Activated CD8-positive, alpha-beta memory T cell treated with anti-CD3 and anti-CD28 coated beads for 36 hours (primary cell): ENCODE data around the gene ZNF212. TPM values are rescaled to one million over a fixed set of nuclear protein-coding genes. Genes with fewer than 3 reads are reported as not detected.

ENCODE experiments used
- CTCF ChIA-PET: fragments of 350-600 bp; sonication (Branson Sonifier 250); formaldehyde crosslinking; loops from one replicate; lab custom pipeline; 2021; ENCODE audit warnings: antibody characterized with exemption; lab: Charles Lee
- POLR2A ChIA-PET: fragments of 350-600 bp; sonication (Branson Sonifier 250); formaldehyde crosslinking; loops from one replicate; lab custom pipeline; 2021; ENCODE audit warnings: antibody characterized with exemption; lab: Charles Lee
- total RNA-seq, 2 experiments: library from RNA; stranded (reverse); gene quantifications; one replicate each; pipeline ENCODE4 v1.2.3, GENCODE V29; 2021

The ZNF212 gene
- total RNA-seq, 2 experiments from 2014 or later, result 14.0 to 14.9 TPM

DNA sequence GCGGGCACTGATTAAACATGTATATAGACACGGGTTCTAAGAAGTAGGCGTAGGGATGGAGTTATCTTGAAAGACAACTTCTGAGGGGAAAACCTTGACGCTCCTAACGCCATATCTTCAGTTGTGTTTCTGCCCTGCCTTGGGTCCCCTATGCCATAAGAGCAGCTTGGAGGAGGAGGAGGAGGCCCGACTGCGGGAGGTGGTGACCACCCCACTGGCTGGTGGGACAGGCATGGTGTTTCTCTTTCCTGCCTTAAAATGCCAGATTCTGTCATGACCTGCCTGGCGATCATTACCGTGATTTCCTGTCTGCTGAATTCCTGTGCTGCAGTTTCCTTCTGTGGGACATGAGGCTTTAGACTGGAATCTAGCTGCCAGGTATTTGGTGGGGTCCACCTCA is 38.4 kb downstream of the ZNF212 start:
- CTCF ChIA-PET, result no interaction called here
- POLR2A ChIA-PET, result no interaction called here

DNA sequence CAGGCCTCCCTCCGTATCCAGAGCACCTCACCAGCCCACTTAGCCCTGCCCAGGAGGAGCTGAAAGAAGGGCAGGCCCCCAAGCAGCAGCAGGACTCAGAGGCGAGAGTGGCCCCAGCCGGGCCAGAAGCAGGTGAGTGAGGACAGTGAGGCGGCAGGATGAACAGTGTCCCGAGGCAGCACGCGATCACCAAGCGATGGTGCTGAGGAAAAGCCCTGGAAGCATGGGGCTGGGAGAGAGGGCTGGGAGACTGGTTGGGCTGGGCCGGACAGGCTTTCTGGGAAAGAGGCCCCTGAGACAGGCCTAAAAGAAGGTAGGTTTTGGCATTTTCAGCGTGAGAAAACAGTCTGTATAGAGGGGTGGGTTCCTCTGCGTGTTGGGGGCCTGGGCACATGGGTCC is 38.9 kb downstream of the ZNF212 start:
- ChIA-PET POLR2A (no interaction called here), CTCF (no interaction called here)

DNA sequence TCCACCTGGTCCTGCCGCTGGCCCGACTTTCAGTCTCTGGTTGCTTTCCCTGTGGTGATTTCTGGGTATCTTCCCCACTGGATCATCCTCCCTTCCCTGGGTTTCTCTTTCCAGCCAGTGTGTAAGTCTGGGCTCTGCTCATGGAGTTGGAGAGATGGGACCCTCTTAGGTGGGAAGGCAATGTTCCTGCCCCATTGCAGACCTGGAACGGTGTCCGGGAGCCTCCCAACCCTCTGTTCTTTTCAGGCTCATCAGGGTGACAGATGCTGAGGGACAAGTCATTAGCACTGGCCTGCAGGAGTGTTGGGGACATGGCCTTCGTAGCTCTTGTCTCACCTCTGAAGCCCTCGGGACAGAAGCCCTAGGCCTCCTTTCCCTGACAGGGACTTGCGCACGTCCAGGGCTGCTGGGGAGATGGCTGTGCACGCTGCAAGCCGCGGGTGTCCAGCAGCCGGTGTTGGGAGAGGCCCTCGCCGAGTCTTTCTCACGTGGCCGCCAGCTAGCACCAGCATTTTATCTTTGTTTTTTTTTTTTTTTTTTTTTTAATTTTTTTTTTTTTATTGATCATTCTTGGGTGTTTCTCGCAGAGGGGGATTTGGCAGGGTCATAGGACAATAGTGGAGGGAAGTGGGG is 39.8 kb downstream of the ZNF212 start:
- POLR2A ChIA-PET, result no interaction called here
- CTCF ChIA-PET, result interaction anchor here (0.7 kb wide), 1 partner anchor 296 kb away, joined by 3 read pairs; no protein-coding TSS in a partner anchor

- POLR2A ChIA-PET, result no interaction called here
Observed at GRCh38 chr7:149280151-149280550, 40.7 kb downstream of the ZNF212 start.

GRCh38 chr7:149280661-149281507 is 41.4 kb downstream of the ZNF212 start:
- POLR2A ChIA-PET, result no interaction called here
- CTCF ChIA-PET, result no interaction called here

More at GRCh38 chr7:149280151-149280550, 40.7 kb downstream of the ZNF212 start:
- CTCF ChIA-PET, result no interaction called here

GRCh38 chr7:149281508-149282330 is 42.3 kb downstream of the ZNF212 start:
- ChIA-PET CTCF (no interaction called here), POLR2A (no interaction called here)

DNA sequence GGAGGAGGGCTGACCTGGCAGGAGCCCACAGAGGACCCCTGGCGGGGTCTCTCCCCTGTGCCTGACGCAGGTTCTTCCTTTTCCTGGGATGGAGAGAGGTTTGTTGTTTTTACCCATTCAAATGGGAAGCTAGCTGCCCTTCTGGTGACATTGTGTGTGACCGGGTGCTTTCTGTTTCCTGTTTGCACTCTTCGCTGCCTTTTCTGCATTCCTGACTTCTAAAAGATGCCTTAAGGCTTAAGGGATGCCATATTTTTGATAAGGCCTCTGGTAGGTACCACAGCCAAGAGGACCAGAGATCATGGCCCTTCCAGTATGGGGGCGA is 42.8 kb downstream of the ZNF212 start:
- ChIA-PET CTCF (no interaction called here), POLR2A (no interaction called here)

- CTCF ChIA-PET, result no interaction called here
- POLR2A ChIA-PET, result interaction anchor here (3.2 kb wide), 1 partner anchor 22 kb away, joined by 16 read pairs; the partner anchor contains the start of gene ZNF783
Observed at GRCh38 chr7:149283321-149283720, 43.9 kb downstream of the ZNF212 start.

DNA sequence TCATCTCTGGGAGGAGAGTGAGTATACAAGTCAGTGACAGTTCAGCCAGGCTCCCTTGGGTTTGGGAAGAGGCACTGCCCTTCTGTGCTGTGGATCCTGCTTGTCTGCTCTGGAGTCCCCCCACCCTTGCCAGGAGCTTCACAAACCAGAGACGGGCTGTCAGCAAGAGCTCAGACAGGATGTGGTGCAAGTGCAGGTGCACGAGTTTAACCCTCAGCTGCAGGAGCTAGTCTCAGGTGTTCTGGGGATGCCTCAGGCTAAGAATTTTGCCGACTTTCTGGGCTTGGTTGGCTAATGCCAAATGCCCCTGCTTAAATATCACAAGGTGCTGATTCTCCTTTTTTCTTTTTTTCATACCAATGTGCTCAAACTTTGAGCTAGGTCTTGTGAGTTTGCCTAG is 44.9 kb downstream of the ZNF212 start:
- ChIA-PET CTCF (interaction anchor here (1.0 to 1.7 kb wide), 5 partner anchors 10 to 132 kb away, joined by 3 to 7 read pairs (median 3); partner anchors contain the start of genes ZNF282 and ZNF783), POLR2A (interaction anchor here (0.7 to 3.2 kb wide), 3 partner anchors 14 to 88 kb away, joined by 3 to 16 read pairs (median 4); partner anchors contain the start of gene ZNF783)

DNA sequence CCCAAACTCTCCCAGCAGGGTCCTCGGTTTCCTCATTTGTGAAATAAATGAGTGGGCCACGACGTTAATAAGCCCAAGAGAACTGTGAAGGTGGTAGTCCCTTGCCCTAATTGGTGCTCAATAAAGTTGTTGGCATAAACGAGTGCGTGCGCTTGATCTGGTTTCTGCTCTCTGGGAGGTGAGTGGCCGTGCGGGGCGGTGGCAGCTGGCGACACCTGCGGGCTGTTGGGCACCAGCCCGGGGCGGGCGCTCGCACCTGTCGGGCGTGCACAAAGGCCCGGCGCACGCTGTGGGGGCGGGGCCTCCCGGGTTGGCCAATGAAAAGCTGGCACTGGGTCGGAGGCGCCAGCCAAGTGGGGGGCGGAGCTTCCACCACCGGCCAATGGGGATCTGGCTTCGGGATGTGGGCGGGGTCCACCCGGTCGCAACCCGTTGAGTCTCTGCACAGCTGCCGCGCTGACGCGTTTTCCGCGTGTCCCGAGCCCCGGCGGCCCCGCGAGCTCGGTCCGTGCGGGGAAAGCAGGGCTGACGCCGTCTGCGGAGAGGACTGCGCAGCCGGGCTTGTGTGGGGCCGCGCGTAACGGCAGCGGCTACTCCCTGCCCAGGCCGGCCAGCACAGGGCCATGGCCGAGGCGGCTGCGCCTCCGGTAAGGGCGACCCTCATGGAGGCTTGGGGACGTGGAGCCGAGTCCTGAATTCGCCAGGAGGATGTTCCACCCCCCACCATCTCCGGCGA is 45.6 kb downstream of the ZNF212 start:
- CTCF ChIA-PET, result interaction anchor here (0.8 to 1.7 kb wide), 6 partner anchors 11 to 133 kb away, joined by 3 to 7 read pairs (median 4); partner anchors contain the start of genes ZNF282 and ZNF783

DNA sequence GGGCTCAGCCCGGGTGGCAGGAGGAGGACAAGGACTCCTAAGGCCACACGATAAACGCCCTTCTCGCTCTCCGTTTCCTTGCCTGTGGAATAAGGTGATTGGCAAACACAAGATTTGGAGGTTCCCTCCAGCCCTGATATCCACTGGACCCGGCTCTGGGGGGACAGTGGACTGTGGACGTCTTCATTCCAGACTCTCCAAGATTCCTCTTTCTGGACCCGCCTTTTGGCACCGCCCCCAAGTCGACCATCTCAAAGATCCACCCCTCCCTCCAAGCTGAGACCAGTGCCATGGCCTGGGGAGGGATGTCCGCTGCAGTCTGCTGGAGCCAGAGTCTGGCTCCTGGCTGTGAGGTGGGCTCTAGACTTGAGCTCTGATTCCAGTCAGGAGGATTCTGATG is 46.2 kb downstream of the ZNF212 start:
- POLR2A ChIA-PET, result interaction anchor here (0.6 to 3.2 kb wide), 3 partner anchors 24 to 160 kb away, joined by 3 to 16 read pairs (median 4); partner anchors contain the start of genes ZNF425 and ZNF783
- CTCF ChIA-PET, result interaction anchor here (0.8 to 1.7 kb wide), 5 partner anchors 9 to 133 kb away, joined by 3 to 7 read pairs (median 5); partner anchors contain the start of genes ZNF282 and ZNF783

More for the DNA sequence above, 45.6 kb downstream of the ZNF212 start:
- POLR2A ChIA-PET, result interaction anchor here (0.6 to 3.2 kb wide), 4 partner anchors 15 to 159 kb away, joined by 3 to 16 read pairs (median 4); partner anchors contain the start of genes ZNF425 and ZNF783

DNA sequence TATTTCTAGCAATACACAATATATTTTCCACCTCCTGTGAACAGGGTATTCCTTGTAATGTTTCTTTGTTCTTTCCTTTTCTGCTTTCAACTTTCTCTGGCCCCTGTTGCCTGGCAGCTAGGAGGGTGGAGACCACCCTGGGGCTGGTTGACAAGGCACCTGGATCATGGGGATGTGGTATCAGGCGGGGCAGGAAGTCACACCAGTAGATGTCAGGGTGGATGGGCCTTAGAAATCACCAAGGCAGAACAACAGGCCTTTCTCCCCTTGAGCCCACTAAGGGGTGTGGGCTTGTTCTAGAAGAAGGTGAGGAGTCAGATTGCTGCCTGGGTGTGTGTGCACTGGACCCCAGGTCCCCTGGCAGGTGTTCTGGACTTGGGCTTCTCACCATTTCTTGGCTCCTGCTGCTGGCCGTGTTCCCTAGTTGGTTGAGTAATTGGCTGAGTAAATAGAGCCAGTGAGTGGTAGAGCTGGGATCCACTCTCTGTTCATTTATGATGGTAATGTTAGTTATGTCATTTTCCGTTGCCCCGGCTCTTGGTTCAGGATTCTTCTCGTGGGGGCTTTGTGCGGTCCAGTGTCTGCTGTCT is 47.5 kb downstream of the ZNF212 start:
- POLR2A ChIA-PET, result no interaction called here

DNA sequence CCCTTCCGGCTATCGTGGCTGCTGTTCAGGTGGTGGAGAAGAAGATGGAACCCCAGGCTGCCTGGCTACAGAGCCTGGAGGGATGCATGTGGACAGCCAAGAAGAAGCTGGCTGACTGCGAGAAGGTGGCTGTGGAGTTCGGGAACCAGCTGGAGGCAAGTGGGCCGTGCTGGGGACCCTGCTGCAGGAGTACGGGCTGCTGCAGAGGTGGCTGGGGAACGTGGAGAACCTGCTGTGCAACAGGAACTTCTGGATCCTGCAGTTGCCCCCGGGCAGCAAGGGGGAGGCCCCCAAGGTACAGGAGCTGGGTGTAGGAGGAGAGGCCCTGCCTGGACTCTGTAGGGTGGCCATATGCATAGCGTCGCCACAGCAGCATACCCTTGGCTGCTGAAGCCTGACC is 48.2 kb downstream of the ZNF212 start:
- POLR2A ChIA-PET, result no interaction called here

More for the DNA sequence above, 47.5 kb downstream of the ZNF212 start:
- CTCF ChIA-PET, result no interaction called here

GRCh38 chr7:149289262-149289661 is 49.8 kb downstream of the ZNF212 start:
- ChIA-PET CTCF (no interaction called here), POLR2A (no interaction called here)

More for the DNA sequence above, 48.2 kb downstream of the ZNF212 start:
- CTCF ChIA-PET, result no interaction called here

DNA sequence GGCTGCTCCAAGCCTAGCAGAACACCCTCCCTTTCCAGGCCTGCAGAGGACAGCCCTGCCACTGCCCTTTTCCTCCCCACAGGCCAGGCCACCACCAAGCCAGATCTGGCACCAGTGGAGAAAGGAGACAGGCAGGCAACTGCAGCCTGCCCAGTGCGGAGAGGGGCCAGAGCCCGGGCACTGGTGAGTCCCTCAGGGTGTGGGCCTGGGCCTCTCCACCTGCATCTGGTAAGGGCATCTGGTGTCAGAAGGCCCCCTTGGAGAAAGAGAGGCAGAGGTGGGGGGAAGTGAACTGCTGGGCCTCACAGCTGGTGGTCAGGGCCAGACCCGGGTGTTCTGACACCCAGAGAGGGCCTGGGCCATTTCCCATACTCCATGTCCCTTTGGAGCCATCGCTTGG is 50.4 kb downstream of the ZNF212 start:
- ChIA-PET CTCF (no interaction called here), POLR2A (no interaction called here)

GRCh38 chr7:149291036-149291780 is 51.8 kb downstream of the ZNF212 start:
- ChIA-PET POLR2A (no interaction called here), CTCF (interaction anchor here (1.5 kb wide), 1 partner anchor 451 kb away, joined by 3 read pairs; no protein-coding TSS in a partner anchor)

GRCh38 chr7:149291781-149292461 is 52.5 kb downstream of the ZNF212 start:
- CTCF ChIA-PET, result interaction anchor here (1.5 kb wide), 1 partner anchor 450 kb away, joined by 3 read pairs; no protein-coding TSS in a partner anchor
- POLR2A ChIA-PET, result interaction anchor here (0.6 kb wide), 1 partner anchor 77 kb away, joined by 3 read pairs; no protein-coding TSS in a partner anchor
